Gastrocnemius medialis (tissue), 4 donors: ENCODE data around the gene ACVR2A.

Experiments
- POLR2A ChIP-seq, 2 donors: fragments of 450-650 bp; IDR thresholded peaks; one replicate each; pipeline ENCODE4 v1.6.1; 2017; ENCODE audit warnings: antibody characterized with exemption in 2 of 2, mild to moderate bottlenecking in 2 of 2, moderate library complexity in 2 of 2
- TF ChIP-seq, protein P1 (sequence below), 5 experiments: fragments of 450-650 bp in 3 of 5; fragments of 200-600 bp in 2 of 5; sonication (generic) in 2 of 5; IDR thresholded peaks in 4 of 5; conservative IDR thresholded peaks in 1 of 5; 1 replicate in 4 of 5; 2 replicates in 1 of 5; pipeline ENCODE4 v1.5.1; 2016 to 2019; ENCODE audit warnings: antibody characterized with exemption in 5 of 5, mild to moderate bottlenecking in 3 of 5, moderate library complexity in 3 of 5

DNA sequence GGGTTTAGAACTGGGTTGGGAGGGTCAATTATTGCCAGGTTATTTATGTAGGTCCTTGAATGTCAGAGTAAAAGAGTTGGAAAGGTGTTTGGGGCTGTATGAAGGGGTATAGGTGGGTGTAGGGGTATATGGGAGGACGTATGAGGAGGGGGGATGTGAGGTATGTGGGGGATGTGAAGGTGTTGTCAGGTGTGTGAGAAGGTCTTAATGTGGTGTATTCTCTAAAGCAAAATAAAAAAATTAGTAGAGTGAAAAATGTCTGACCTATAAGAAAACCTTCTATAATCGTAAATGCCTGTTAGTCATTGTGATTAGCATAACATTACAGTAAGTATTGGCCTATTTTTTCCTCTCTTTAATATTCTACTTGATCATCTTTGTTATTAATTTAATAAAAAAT lies 25.1 kb downstream of the ACVR2A start:
- TF ChIP-seq, protein P1, sequence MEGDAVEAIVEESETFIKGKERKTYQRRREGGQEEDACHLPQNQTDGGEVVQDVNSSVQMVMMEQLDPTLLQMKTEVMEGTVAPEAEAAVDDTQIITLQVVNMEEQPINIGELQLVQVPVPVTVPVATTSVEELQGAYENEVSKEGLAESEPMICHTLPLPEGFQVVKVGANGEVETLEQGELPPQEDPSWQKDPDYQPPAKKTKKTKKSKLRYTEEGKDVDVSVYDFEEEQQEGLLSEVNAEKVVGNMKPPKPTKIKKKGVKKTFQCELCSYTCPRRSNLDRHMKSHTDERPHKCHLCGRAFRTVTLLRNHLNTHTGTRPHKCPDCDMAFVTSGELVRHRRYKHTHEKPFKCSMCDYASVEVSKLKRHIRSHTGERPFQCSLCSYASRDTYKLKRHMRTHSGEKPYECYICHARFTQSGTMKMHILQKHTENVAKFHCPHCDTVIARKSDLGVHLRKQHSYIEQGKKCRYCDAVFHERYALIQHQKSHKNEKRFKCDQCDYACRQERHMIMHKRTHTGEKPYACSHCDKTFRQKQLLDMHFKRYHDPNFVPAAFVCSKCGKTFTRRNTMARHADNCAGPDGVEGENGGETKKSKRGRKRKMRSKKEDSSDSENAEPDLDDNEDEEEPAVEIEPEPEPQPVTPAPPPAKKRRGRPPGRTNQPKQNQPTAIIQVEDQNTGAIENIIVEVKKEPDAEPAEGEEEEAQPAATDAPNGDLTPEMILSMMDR (IDR thresholded peaks at IDR 0.05 in 4 of 5, conservative IDR thresholded peaks at IDR 0.05 in 1 of 5) = no peak
- no peak for TF ChIP-seq POLR2A (IDR thresholded peaks at IDR 0.05)
